ENCODE data around the gene NCF2. TPM values are rescaled to one million over a fixed set of nuclear protein-coding genes. Genes with fewer than 3 reads are reported as not detected.
"Not testable (repeated sequence)": the region's sequence is repeated elsewhere in the genome, so short reads cannot be mapped to it uniquely, and the experiment has no call there.

NCF2 gene
- total RNA-seq, 1 donor = not detected

DNA sequence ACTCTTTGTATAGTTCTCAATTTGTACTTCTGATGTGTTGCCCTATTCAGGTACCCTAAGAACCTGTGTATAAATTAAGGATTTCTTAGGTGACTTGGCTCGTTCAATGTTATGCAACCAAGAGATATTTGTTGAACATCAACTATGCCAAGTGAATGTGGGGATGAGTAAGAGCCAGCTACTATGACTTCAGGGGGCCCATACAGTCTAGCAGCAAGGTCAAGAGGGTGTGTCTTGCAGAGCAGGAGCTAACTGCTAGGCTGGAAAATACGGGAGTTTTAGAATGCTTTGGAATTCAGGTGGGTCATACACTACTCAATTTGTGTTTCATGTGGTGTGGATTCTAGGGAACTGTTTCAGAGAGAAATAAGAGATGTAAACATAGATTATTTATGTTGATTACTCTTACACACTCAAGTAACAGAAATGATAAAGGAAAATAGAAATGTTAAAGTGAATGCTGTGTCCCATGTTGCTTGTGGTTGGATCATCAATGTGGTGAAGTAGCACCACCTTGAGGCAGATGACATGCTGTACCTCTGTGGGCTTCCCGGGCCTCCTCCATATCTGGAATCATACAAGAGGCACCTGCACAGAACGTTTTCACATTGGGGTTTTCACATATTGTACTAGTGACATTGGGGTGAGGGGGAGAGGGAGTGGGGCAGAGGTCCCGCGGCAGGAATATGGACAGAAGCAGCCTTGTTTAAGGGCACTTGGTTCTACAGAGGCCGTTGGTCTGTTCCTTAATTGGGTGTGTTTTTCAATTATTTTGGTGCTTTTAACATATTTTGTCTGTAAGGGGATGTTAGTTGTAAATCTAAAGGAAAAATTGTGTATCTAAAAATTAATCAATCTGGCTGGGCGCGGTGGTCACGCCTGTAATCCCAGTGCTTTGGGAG is 32.9 kb upstream of the NCF2 start:
- DNase-seq (ENCODE audit: low read depth) = peak; percentile 64

DNA sequence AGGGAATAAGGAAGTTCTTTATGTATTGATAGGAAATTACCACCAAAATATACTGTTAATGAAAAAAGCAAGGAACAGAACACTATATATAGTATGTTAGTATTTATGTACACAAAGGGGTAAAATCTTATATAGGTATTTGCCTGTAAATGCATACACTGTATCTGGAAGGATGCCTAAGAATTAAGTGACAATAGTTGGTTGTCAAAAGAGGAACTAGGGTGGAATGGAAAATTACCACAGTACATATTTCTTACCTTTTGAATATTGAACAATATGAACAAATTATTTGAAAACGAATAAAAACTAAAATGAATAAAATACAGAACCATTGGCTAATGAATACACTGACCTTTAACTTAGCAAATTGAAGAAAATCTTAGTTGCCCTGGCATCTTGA is 31.8 kb upstream of the NCF2 start:
- TF ChIP-seq CTCF (IDR thresholded peaks at IDR 0.05; ENCODE audit: insufficient read depth, low read depth, low read length) = no peak
- no peak for DNase-seq (ENCODE audit: low read depth)

More for the DNA sequence above, 32.9 kb upstream of the NCF2 start:
- no peak overlapping the region for H3K4me3 ChIP-seq (ENCODE audit: low read depth, low read length)
- TF ChIP-seq CTCF (IDR thresholded peaks at IDR 0.05; ENCODE audit: insufficient read depth, low read depth, low read length) = peak; percentile 70

DNA sequence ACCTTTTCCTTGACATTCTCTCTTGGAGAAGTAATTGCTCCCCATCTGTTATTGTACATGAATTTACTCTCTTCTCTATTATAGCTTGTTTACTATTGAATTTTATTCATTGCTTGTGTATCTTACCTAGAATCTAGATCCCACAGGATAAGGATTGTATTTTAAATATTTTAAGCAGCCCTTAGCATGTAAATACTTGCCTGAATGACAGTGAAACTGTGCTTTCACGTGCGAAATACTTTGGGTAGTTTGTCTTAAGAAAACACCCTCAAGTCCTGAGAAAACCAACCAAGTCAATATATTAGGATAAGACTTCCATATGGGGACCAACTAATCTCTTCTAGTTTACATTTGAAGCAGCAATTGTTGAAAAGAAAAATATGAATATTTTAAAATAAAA is 30.1 kb upstream of the NCF2 start:
- H3K4me3 ChIP-seq (ENCODE audit: low read depth, low read length) = no peak overlapping the region
- no peak for DNase-seq (ENCODE audit: low read depth)
- TF ChIP-seq CTCF (IDR thresholded peaks at IDR 0.05; ENCODE audit: insufficient read depth, low read depth, low read length) = no peak

More for the DNA sequence above, 31.8 kb upstream of the NCF2 start:
- H3K4me3 ChIP-seq (ENCODE audit: low read depth, low read length) = no peak overlapping the region

DNA sequence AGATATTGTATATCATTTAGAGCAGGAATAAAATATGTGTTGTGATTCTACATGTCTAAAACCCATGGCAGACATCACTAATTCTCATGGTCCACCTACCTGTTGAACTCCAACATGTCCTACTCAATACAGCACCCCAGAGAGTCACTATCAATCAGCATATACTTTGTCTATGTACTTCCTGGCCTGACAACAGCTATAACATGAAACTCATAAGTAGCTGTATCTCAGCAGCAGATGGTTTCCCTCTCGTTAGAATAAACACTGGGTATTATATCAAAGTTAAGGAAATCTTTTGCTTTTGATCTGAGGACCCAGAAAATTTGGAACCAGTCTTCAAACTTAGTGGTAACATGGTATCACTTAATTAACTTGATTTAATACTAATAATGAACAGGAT is 29.5 kb upstream of the NCF2 start:
- no peak for TF ChIP-seq CTCF (IDR thresholded peaks at IDR 0.05; ENCODE audit: insufficient read depth, low read depth, low read length)
- H3K4me3 ChIP-seq (ENCODE audit: low read depth, low read length) = no peak overlapping the region
- DNase-seq (ENCODE audit: low read depth) = no peak

DNA sequence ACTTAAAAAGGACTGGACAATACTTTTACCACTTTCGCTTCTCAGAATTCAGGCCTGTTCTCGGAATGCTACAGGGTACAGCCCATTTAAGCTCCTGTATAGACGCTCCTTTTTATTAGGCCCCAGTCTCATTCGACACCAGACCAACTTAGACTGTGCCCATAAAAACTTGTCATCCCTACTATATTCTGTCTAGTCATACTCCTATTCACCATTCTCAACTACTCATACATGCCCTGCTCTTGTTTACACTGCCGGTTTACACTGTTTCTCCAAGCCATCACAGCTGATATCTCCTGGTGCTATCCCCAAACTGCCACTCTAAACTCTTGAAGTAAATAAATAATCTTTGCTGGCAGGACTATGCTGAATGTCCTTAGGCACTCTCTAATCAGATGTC is 27.9 kb upstream of the NCF2 start:
- H3K4me3 ChIP-seq (ENCODE audit: low read depth, low read length); DNase-seq (ENCODE audit: low read depth): not testable (repeated sequence)

DNA sequence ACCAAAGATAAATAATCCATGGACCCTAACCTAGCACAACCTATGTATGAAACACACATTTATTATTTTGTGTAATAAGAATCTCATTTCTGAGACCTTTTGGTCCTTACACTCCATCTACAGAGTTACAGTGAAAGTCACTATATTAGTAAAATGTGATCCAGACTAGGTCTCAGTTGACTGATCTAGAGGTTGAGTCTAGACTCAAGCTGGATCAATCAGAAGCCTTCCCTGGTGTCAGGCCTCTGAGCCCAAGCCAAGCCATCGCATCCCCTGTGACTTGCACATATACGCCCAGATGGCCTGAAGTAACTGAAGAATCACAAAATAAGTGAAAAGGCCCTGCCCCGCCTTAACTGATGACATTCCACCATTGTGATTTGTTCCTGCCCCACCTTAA is 22.7 kb upstream of the NCF2 start:
- DNase-seq (ENCODE audit: low read depth); H3K4me3 ChIP-seq (ENCODE audit: low read depth, low read length): not testable (repeated sequence)

GRCh38 chr1:183612407-183612806 is 22.1 kb upstream of the NCF2 start:
- H3K4me3 ChIP-seq (ENCODE audit: low read depth, low read length) = no peak overlapping the region
- TF ChIP-seq CTCF (IDR thresholded peaks at IDR 0.05; ENCODE audit: insufficient read depth, low read depth, low read length) = no peak
- no peak for DNase-seq (ENCODE audit: low read depth)

DNA sequence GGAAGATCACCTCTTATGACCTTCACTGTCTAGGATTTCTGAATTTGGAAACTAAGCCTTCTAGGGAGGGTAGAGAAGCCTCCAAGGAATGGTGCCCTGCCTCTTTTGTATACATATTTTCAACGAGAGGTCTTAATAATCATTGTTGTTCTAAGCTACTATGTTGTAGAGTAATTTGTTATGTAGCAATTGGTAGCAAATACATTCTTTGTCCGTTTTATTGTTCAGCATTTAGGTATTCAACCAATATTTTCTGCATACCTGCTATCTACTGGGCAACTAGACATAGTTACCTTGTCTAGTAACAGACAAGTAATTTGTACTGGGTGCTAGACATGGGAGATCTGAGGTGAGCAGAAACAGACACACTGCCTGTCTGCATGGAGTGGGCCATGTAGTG is 20.8 kb upstream of the NCF2 start:
- DNase-seq (ENCODE audit: low read depth) = no peak
- no peak overlapping the region for H3K4me3 ChIP-seq (ENCODE audit: low read depth, low read length)

More for the DNA sequence above, 20.8 kb upstream of the NCF2 start:
- TF ChIP-seq CTCF (IDR thresholded peaks at IDR 0.05; ENCODE audit: insufficient read depth, low read depth, low read length) = no peak

Data from fibroblast of villous mesenchyme (primary cell).